ENCODE measurements around the gene DUSP11.

GRCh38 chr2:73759904-73760303 lies 20.0 kb downstream of the DUSP11 start:
- no peak for TF ChIP-seq CTCF (IDR thresholded peaks at IDR 0.05)
- TF ChIP-seq POLR2A (IDR thresholded peaks at IDR 0.05), result no peak
